Spleen (tissue), 11 donors: ENCODE measurements around the gene VMP1. TPM values are rescaled to one million over a fixed set of nuclear protein-coding genes. Genes with fewer than 3 reads are reported as not detected.
A peak's percentile ranks its signal among the peaks of the same experiment; 100 is the strongest.

Experiments
- DNase-seq: peaks from one replicate; pipeline ENCODE4 v3.0.0-alpha.2; 2020
- H3K27ac ChIP-seq, 8 donors: fragments of 200-600 bp; sonication (generic) in 7 of 8; 1 replicate in 4 of 8; 2 replicates in 4 of 8; pipeline versions ENCODE4 v1.5.0 to v1.8.0; 2016 to 2021; ENCODE audit warnings: inconsistent platforms in 4 of 8, mild to moderate bottlenecking in 4 of 8, moderate library complexity in 1 of 8
- H3K27me3 ChIP-seq, 7 donors: fragments of 200-600 bp; sonication (generic) in 6 of 7; replicated peaks in 1 of 7; 1 replicate in 4 of 7; 2 replicates in 3 of 7; pipeline versions ENCODE4 v1.5.0 to v1.8.0; 2016 to 2021; ENCODE audit warnings: inconsistent platforms in 3 of 7, mild to moderate bottlenecking in 1 of 7
- H3K36me3 ChIP-seq, 6 donors: fragments of 200-600 bp; sonication (generic) in 5 of 6; 1 replicate in 4 of 6; 2 replicates in 2 of 6; pipeline versions ENCODE4 v1.5.0 to v1.8.0; 2016 to 2021; ENCODE audit warnings: inconsistent platforms in 2 of 6
- H3K4me1 ChIP-seq, 6 donors: fragments of 200-600 bp; sonication (generic) in 5 of 6; 1 replicate in 3 of 6; 2 replicates in 3 of 6; pipeline versions ENCODE4 v1.5.0 to v1.8.0; 2016 to 2021; ENCODE audit warnings: inconsistent platforms in 3 of 6
- H3K4me3 ChIP-seq, 8 donors: fragments of 200-600 bp; sonication (generic) in 7 of 8; 1 replicate in 4 of 8; 2 replicates in 4 of 8; pipeline versions ENCODE4 v1.5.0 to v1.8.0; 2016 to 2021; ENCODE audit warnings: inconsistent platforms in 4 of 8, mild to moderate bottlenecking in 4 of 8, moderate library complexity in 2 of 8
- H3K9me3 ChIP-seq, 8 donors: fragments of 200-600 bp; sonication (generic) in 7 of 8; 1 replicate in 4 of 8; 2 replicates in 4 of 8; pipeline versions ENCODE4 v1.5.0 to v1.8.0; 2016 to 2021; ENCODE audit warnings: inconsistent platforms in 4 of 8
- POLR2A ChIP-seq, 3 donors: fragments of 450-650 bp; IDR thresholded peaks; one replicate each; pipeline ENCODE4 v1.5.1; 2017; ENCODE audit warnings: antibody characterized with exemption in 3 of 3, mild to moderate bottlenecking in 1 of 3
- POLR2AphosphoS5 ChIP-seq, 3 donors: sonication (generic); formaldehyde crosslinking; IDR thresholded peaks; one replicate each; pipeline ENCODE4 v1.5.1; 2017; ENCODE audit warnings: antibody characterized with exemption in 3 of 3
- WGBS, 5 donors: extraction: QIAGEN DNeasy Blood & Tissue Kit in 3 of 5; methylation state at CpG; one replicate each; pipeline versions ENCODE4 v1.1.5 to v1.1.7; 2013 to 2018; 5-methylcytosine and 5-hydroxymethylcytosine counted together
- intact Hi-C: fragments of 100-400 bp; cut with DNase I; formaldehyde crosslinking; loops from one replicate; pipeline ENCODE4 v1.15.0; 2023; ENCODE audit warnings: low total_unique reads
- polyA plus RNA-seq, 3 donors: library from polyadenylated mRNA; stranded (reverse); fragments of 200-250 nt; gene quantifications; one replicate each; pipeline ENCODE4 v1.2.1, GENCODE V29; 2013
- total RNA-seq, 7 donors: library from RNA; depleted of rRNA in 3 of 7; stranded (reverse); fragments of >200 nt in 3 of 7; fragmentation: NEBNext Ultra II Directional in 4 of 7; extraction: Animal tissue kit (Norgen Biotek cat#: 25700) in 4 of 7; gene quantifications; one replicate each; pipeline versions ENCODE4 v1.1.0 to v1.2.1, GENCODE V29; 2016 to 2021
- TF ChIP-seq, protein P1 (sequence below), 11 experiments: fragments of 200-600 bp in 7 of 11; fragments of 450-650 bp in 4 of 11; sonication (generic) in 4 of 11; IDR thresholded peaks in 8 of 11; conservative IDR thresholded peaks in 3 of 11; 1 replicate in 7 of 11; 2 replicates in 4 of 11; pipeline versions ENCODE4 v1.4.0 to v1.8.0; 2016 to 2021; ENCODE audit warnings: antibody characterized with exemption in 11 of 11, inconsistent platforms in 4 of 11, mild to moderate bottlenecking in 1 of 11
- donor health status: healthy with polysubstance abuse.
- donor health status: DM: no; HTN: no; CAD: no; lungs with moderate emphysema.
- donor health status: DM: no; HTN: no; CAD: no.
- donor health status: Bipolar disorder and iron deficiency.
- donor health status: healthy.
- donor health status: DM: no; HTN: no; CAD: no.
- donor health status: DM: yes; HTN: yes; CAD: no.

Gene VMP1
- total and polyA plus RNA-seq, 10 donors, result 53.2 to 649 (median 304) TPM

DNA sequence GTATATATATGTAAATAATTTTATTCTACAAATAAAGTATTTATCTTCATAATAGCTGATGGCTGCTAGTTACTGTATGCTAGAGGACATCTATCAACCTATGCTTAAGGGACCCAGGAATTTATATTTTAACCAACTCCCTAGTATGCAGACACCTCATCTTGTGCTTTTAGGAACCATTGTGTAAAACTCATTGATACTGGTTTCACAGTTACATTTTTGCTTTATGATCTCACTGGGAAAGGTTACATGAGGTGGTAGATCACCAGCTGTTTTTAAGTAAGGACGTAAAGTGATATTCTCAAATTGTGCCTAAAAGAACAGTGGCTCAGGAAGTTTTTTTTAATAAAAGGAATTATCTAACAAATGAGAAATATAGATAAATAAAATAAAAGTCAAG is 56.4 kb downstream of the VMP1 start:
- WGBS, 5 donors, result 84 to 98% (median 91%) methylated on average over 1 of the region's 1 CpG
- intact Hi-C loops, result no loop called here
- no peaks in the 10 kb centered on the region for H3K27me3 ChIP-seq
- DNase-seq, result no peak
- peaks cover 0 to 46% (median 9%) of the 10 kb centered on the region in 6 donors for H3K4me1 ChIP-seq
- H3K36me3 ChIP-seq, result peaks cover 0 to 74% (median 5%) of the 10 kb centered on the region in 6 donors
- H3K9me3 ChIP-seq, result peaks cover 0 to 8% (median 5%) of the 10 kb centered on the region in 8 donors
- H3K4me3 ChIP-seq, result no peak overlapping the region
- TF ChIP-seq POLR2A (IDR thresholded peaks at IDR 0.05), result no peak
- TF ChIP-seq, protein P1, sequence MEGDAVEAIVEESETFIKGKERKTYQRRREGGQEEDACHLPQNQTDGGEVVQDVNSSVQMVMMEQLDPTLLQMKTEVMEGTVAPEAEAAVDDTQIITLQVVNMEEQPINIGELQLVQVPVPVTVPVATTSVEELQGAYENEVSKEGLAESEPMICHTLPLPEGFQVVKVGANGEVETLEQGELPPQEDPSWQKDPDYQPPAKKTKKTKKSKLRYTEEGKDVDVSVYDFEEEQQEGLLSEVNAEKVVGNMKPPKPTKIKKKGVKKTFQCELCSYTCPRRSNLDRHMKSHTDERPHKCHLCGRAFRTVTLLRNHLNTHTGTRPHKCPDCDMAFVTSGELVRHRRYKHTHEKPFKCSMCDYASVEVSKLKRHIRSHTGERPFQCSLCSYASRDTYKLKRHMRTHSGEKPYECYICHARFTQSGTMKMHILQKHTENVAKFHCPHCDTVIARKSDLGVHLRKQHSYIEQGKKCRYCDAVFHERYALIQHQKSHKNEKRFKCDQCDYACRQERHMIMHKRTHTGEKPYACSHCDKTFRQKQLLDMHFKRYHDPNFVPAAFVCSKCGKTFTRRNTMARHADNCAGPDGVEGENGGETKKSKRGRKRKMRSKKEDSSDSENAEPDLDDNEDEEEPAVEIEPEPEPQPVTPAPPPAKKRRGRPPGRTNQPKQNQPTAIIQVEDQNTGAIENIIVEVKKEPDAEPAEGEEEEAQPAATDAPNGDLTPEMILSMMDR (IDR thresholded peaks at IDR 0.05 in 8 of 11, conservative IDR thresholded peaks at IDR 0.05 in 3 of 11), result no peak
- TF ChIP-seq POLR2AphosphoS5 (IDR thresholded peaks at IDR 0.05), result no peak
- H3K27ac ChIP-seq, result peak overlapping the region in 1 of 8 donors; percentile 6

GRCh38 chr17:59764292-59764741 is 56.9 kb downstream of the VMP1 start:
- H3K4me1 ChIP-seq, result peaks cover 0 to 49% (median 9%) of the 10 kb centered on the region in 6 donors
- peaks cover 0 to 74% (median 5%) of the 10 kb centered on the region in 6 donors for H3K36me3 ChIP-seq
- TF ChIP-seq POLR2AphosphoS5 (IDR thresholded peaks at IDR 0.05) (no peak), POLR2A (IDR thresholded peaks at IDR 0.05) (no peak)
- TF ChIP-seq, protein P1 (IDR thresholded peaks at IDR 0.05 in 8 of 11, conservative IDR thresholded peaks at IDR 0.05 in 3 of 11), result no peak
- DNase-seq, result no peak
- H3K27ac ChIP-seq, result peak overlapping the region in 1 of 8 donors; percentile 6
- H3K27me3 ChIP-seq, result no peaks in the 10 kb centered on the region
- 85 to 92% (median 91%) methylated on average over 3 of the region's 3 CpGs for WGBS, 5 donors
- peaks cover 0 to 3% (median under 1%) of the 10 kb centered on the region in 8 donors for H3K9me3 ChIP-seq
- intact Hi-C loops, result no loop called here
- H3K4me3 ChIP-seq, result no peak overlapping the region

GRCh38 chr17:59765038-59765437 is 57.6 kb downstream of the VMP1 start:
- Histone ChIP-seq H3K27ac (no peak overlapping the region), H3K27me3 (no peaks in the 10 kb centered on the region), H3K4me1 (peaks cover 0 to 54% (median 9%) of the 10 kb centered on the region in 6 donors), H3K36me3 (peaks cover 0 to 74% (median 5%) of the 10 kb centered on the region in 6 donors), H3K9me3 (no peaks in the 10 kb centered on the region), H3K4me3 (no peak overlapping the region)
- no peak for DNase-seq
- TF ChIP-seq POLR2A (IDR thresholded peaks at IDR 0.05) (no peak), POLR2AphosphoS5 (IDR thresholded peaks at IDR 0.05) (no peak)
- TF ChIP-seq, protein P1 (IDR thresholded peaks at IDR 0.05 in 8 of 11, conservative IDR thresholded peaks at IDR 0.05 in 3 of 11), result no peak
- intact Hi-C loops, result no loop called here

GRCh38 chr17:59766491-59766890 is 59.0 kb downstream of the VMP1 start:
- DNase-seq, result no peak
- Histone ChIP-seq H3K27me3 (no peaks in the 10 kb centered on the region), H3K9me3 (no peaks in the 10 kb centered on the region), H3K4me1 (peaks cover 0 to 51% (median 9%) of the 10 kb centered on the region in 6 donors), H3K27ac (peak overlapping the region in 2 of 8 donors; percentile 49 to 50), H3K4me3 (no peak overlapping the region), H3K36me3 (peaks cover 0 to 61% (median 5%) of the 10 kb centered on the region in 6 donors)
- WGBS, 5 donors, result 97 to 98% (median 98%) methylated on average over 6 of the region's 6 CpGs
- TF ChIP-seq, protein P1 (IDR thresholded peaks at IDR 0.05 in 8 of 11, conservative IDR thresholded peaks at IDR 0.05 in 3 of 11), result no peak
- no peak for TF ChIP-seq POLR2A (IDR thresholded peaks at IDR 0.05)
- TF ChIP-seq POLR2AphosphoS5 (IDR thresholded peaks at IDR 0.05), result no peak
- intact Hi-C loops, result no loop called here
